ENCODE measurements around the gene NELFCD.
"Not testable (repeated sequence)": the region's sequence is repeated elsewhere in the genome, so short reads cannot be mapped to it uniquely, and the experiment has no call there.

NELFCD gene

GRCh38 chr20:59027741-59028320, 46.8 kb downstream of the NELFCD start:
- no peak for DNase-seq

GRCh38 chr20:59028812-59029211, 47.8 kb downstream of the NELFCD start:
- no peak for DNase-seq

GRCh38 chr20:59030911-59031563, 50.0 kb downstream of the NELFCD start:
- no peak for DNase-seq

GRCh38 chr20:59031564-59032022, 50.5 kb downstream of the NELFCD start:
- no peak for DNase-seq

DNA sequence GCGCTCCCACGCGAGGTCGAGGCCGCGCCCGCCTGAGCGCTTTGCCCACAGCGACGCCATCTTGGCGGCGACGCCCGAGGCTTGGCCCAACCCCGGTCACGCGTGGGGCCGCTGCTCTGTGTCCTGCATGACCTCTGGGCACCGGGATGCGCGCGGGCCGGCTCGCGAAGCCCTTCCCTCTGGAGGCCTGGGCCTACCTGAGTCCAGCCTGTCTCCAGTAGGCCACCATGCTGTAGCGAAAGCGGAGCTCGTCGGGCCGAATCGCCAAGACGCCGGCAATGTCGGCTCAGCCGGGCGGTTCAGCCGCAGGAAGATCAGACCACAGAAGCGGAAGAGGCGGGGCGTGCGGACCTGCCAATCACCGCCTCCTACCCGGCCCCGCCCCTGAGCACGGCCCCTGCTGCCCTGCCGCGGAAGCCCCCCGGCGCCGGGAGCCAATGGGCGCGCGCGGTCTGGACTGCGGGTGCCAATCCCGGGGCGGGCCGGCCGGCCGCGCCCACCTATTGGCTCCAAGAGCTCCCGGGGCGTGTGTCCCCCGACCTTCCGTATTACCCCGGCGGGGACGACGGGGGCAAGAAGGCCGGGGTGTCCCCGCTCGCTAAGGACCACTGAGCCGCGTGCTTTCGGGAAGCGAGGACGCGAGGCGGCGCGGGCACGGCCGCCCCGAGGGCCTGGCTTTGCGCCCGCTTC, 51.1 kb downstream of the NELFCD start, which contains the start of gene ATP5F1E:
Gene ATP5F1E (minus strand): TSS at position 313 of the 690 bp plus-strand sequence. CDS start 84 bp downstream, at position 229.
- DNase-seq, result peak; percentile 92 to 93

- no peak for DNase-seq
Observed at GRCh38 chr20:59032713-59033059, 51.6 kb downstream of the NELFCD start.

DNA sequence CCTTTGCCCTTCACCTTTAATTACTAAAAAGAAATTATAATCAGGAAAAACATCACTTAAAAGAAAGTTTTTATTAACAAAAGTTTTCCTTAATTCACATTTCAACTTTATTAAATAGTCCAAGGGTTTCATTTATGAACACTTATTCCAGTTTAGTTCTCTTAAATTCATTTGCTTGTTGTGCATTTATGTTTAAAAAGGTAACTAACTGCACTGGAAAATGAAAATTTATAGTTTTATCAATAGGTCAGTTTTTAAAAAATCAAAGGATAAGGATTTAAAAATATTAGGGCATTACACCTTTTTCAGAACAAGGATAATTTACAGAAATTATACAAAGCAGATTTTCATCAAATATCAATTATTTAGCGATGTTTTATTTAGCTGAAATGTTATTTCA, 52.0 kb downstream of the NELFCD start:
- no peak for DNase-seq

- DNase-seq, result no peak
Observed at GRCh38 chr20:59033616-59034165, 52.6 kb downstream of the NELFCD start.

DNA sequence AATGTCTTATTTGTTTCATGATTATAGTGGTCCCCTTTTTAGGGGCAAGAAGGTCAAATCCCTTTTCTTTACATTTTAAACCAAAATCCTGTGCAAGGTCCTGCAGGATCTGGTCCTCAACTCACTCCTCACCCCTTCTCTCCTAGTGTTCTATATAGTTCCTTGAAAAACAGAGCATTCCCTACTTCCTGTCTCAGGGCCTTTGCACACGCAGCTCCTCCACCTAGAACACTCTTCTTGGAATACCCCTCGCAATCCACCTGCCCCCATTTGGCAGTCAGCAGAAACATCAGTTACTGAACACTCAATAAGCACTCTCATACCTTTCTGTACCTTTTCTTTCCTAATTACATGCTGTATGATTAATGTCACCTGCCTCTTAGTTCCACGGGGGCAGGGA, 54.3 kb downstream of the NELFCD start:
- DNase-seq, result no peak

GRCh38 chr20:59037386-59037785, 56.3 kb downstream of the NELFCD start:
- DNase-seq, result no peak

DNA sequence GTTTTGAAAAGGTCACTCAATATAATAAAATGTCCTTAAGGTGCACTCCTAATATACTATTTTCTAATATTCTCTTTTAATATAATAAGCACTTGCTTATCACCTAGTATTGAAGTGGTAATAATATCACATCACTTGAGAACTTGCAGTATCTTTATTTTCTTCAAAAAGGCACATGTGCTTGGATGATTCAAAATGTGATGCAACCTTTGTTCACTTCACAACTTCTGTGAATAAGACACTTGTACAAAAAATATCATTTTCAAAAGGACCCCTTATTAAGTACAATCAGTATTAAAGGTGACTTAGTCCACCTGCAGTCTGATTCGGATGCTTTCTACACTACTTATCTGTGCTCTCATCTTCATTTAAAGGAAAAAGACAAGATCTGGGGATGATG, 58.2 kb downstream of the NELFCD start:
- DNase-seq, result no peak

- no peak for DNase-seq
Observed at GRCh38 chr20:59040667-59041066, 59.6 kb downstream of the NELFCD start.

- DNase-seq, result not testable (repeated sequence)
Observed at GRCh38 chr20:59041487-59041886, 60.4 kb downstream of the NELFCD start.

GRCh38 chr20:59042151-59042795, 61.2 kb downstream of the NELFCD start, which contains the start of gene PRELID3B:
TSS of gene PRELID3B (minus strand) at chr20:59042786. CDS start at chr20:59042730, 56 bp downstream.
- DNase-seq, result no peak

DNA sequence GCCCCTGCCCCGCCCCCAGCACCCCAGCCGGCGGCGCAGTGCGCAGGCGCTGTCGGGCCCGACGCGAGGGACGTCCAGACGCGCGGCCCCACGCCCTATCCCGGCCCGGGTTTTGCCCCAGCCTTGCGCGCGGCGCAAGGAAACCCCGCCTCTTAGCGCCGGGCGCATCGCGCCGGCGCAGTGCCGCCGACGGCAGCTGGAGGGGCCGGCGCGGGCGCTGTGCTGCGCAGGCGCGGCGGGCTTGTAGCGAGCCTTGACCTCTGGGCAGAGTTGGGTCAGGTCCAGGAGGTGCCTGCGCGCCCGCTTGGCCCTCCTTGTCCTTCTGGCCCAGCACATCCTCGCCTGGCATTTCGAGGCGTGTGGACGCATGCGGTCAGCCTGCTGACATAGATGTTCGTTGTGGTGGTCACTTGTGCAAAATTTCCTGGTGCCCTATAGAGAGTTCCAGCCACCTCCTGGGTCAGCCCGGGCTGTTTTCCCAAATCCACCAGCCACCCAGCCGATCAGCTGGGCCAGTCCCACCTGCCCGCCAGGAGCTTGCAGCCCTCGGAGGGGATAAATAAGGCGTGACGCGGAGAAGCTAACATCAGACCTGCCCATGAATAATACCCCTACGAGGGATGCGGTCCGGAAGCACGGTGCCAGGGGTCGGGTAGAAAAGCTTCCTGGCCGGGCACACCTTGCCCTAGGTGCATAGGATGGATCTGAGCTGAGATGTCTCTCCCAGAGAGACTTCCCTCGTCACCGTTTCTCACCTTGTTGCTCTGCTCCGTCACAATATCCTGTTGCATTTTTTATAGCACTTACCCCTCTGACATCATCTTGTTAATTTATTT, 62.0 kb downstream of the NELFCD start:
- DNase-seq, result peak; percentile 89 to 95

DNA sequence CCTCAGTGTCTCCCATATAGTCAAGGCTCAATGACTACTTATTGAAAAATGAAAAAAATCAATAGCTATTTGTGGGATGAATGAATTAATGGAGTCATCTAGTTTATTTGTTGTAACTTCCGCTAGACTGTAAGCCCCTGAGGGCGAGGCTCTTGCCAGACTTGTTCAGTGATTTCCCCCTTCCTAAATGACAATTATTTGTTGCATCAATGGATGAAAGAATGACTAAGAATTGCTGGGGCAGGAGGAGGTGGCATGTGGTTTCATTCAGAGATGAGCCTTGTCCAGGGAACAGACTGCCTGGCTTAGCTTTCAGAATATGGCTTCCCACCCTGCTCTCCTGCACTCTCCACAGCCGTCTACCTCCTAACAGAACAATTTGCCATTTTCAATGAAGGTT, 62.6 kb downstream of the NELFCD start:
- no peak for DNase-seq

DNA sequence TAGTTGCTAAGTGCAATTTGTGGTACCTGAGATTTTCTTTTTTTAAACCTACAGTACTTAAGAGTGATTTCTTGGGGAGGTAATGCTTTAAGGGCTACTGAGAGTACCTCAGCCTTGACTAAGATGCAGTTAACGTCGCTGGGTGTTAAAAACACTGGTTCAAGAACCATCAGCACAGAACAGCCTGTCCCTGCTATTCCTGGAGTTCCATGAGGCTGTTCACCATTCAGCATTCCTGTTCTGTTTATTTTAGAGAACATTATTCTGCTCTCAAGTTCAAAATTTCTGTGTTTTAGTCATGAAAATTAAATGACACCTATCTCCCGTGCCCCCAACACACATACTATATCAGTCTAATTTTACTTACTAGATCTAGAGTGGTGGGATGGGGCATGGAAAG, 63.2 kb downstream of the NELFCD start:
- DNase-seq, result no peak

Measured in stimulated activated CD4-positive, alpha-beta T cell treated with anti-CD3 and anti-CD28 coated beads, Interleukin-2, amount 100 ng/mL, for 48 hours (primary cell).